HEK293T (cell line): Measurements from ENCODE around the gene ADCY9.

Experiments used
- CTCF ChIA-PET: fragments of 350-600 bp; formaldehyde crosslinking; extraction: SDS; loops from one replicate; lab custom pipeline; 2021; ENCODE audit warnings: antibody characterized with exemption, inconsistent platforms; lab: Yijun Ruan, JAX
- POLR2A ChIA-PET: fragments of 350-600 bp; formaldehyde crosslinking; extraction: SDS; loops from one replicate; lab custom pipeline; 2020; ENCODE audit warnings: antibody characterized with exemption, inconsistent platforms; lab: Yijun Ruan, JAX
- DNase-seq: peaks from one replicate; pipeline ENCODE4 v3.0.0; 2012; ENCODE audit warnings: mixed read lengths; ENCODE audit errors: extremely low spot score
- ARNT ChIP-seq: fragments of 450-650 bp; IDR thresholded peaks from 2 replicates; pipeline ENCODE4 v1.6.1; 2017; ENCODE audit warnings: mild to moderate bottlenecking
- BHLHE40 ChIP-seq: fragments of 450-650 bp; IDR thresholded peaks from 2 replicates; pipeline ENCODE4 v1.6.1; 2016; ENCODE audit warnings: mild to moderate bottlenecking, moderate library complexity, borderline replicate concordance
- CTBP1 ChIP-seq: fragments of 450-650 bp; IDR thresholded peaks from 2 replicates; pipeline ENCODE4 v1.6.1; 2016; ENCODE audit warnings: borderline replicate concordance
- ELF4 ChIP-seq: fragments of 450-650 bp; IDR thresholded peaks from 2 replicates; pipeline ENCODE4 v1.6.1; 2017; ENCODE audit warnings: antibody characterized with exemption
- FOXA1 ChIP-seq: fragments of 450-650 bp; IDR thresholded peaks from 2 replicates; pipeline ENCODE4 v1.6.1; 2016; ENCODE audit warnings: mild to moderate bottlenecking
- FOXK2 ChIP-seq: fragments of 450-650 bp; IDR thresholded peaks from 2 replicates; pipeline ENCODE4 v1.6.1; 2016; ENCODE audit warnings: mild to moderate bottlenecking
- FOXM1 ChIP-seq: fragments of 450-650 bp; IDR thresholded peaks from 2 replicates; pipeline ENCODE4 v1.6.1; 2017; ENCODE audit warnings: mild to moderate bottlenecking, borderline replicate concordance
- HDGF ChIP-seq: fragments of 450-650 bp; IDR thresholded peaks from 2 replicates; pipeline ENCODE4 v1.6.1; 2017; ENCODE audit warnings: antibody characterized with exemption, borderline replicate concordance
- L3MBTL2 ChIP-seq: fragments of 450-650 bp; conservative IDR thresholded peaks from 2 replicates; pipeline ENCODE4 v1.6.1; 2016; ENCODE audit warnings: mild to moderate bottlenecking
- LEF1 ChIP-seq: fragments of 450-650 bp; IDR thresholded peaks from 2 replicates; pipeline ENCODE4 v1.6.1; 2017; ENCODE audit warnings: mild to moderate bottlenecking, borderline replicate concordance
- NFRKB ChIP-seq: fragments of 450-650 bp; IDR thresholded peaks from 2 replicates; pipeline ENCODE4 v1.6.1; 2016; ENCODE audit warnings: mild to moderate bottlenecking, moderate library complexity
- PKNOX1 ChIP-seq: fragments of 450-650 bp; IDR thresholded peaks from 2 replicates; pipeline ENCODE4 v1.6.1; 2016
- SP1 ChIP-seq: fragments of 450-650 bp; IDR thresholded peaks from 2 replicates; pipeline ENCODE4 v1.6.1; 2017
- SUZ12 ChIP-seq: fragments of 450-650 bp; IDR thresholded peaks from 2 replicates; pipeline ENCODE4 v1.6.1; 2016; ENCODE audit warnings: mild to moderate bottlenecking
- TARDBP ChIP-seq: fragments of 450-650 bp; IDR thresholded peaks from 2 replicates; pipeline ENCODE4 v1.6.1; 2016
- ZNF384 ChIP-seq: fragments of 450-650 bp; IDR thresholded peaks from 2 replicates; pipeline ENCODE4 v1.6.1; 2016

The ADCY9 gene

GRCh38 chr16:3922241-3922640, 194.0 kb downstream of the ADCY9 start:
- ChIA-PET CTCF (no interaction called here), POLR2A (no interaction called here)
- TF ChIP-seq ELF4 = no peak
- no peak for TF ChIP-seq BHLHE40
- no peak for TF ChIP-seq NFRKB
- no peak for TF ChIP-seq SP1
- TF ChIP-seq ZNF384 = no peak
- DNase-seq = no peak

- DNase-seq = no peak
- ChIA-PET POLR2A (no interaction called here), CTCF (no interaction called here)
- TF ChIP-seq TARDBP = no peak
- TF ChIP-seq PKNOX1 = no peak
- TF ChIP-seq NFRKB = no peak
- no peak for TF ChIP-seq ELF4
- TF ChIP-seq HDGF = no peak
- TF ChIP-seq BHLHE40 = no peak
- TF ChIP-seq LEF1 = no peak
- TF ChIP-seq SUZ12 = no peak
- no peak for TF ChIP-seq SP1
- TF ChIP-seq FOXA1 = no peak
- no peak for TF ChIP-seq ZNF384
- no peak for TF ChIP-seq L3MBTL2
- TF ChIP-seq CTBP1 = no peak
- no peak for TF ChIP-seq FOXK2
- no peak for TF ChIP-seq FOXM1
- TF ChIP-seq ARNT = no peak
Observed at GRCh38 chr16:3920206-3920605, 196.0 kb downstream of the ADCY9 start.

- TF ChIP-seq SP1 (no peak), ZNF384 (no peak), TARDBP (no peak), BHLHE40 (no peak), CTBP1 (no peak), SUZ12 (no peak), FOXM1 (no peak), NFRKB (no peak), FOXK2 (no peak)
- ChIA-PET CTCF (no interaction called here), POLR2A (no interaction called here)
- DNase-seq = no peak
Observed at GRCh38 chr16:3919413-3919812, 196.8 kb downstream of the ADCY9 start.

- ChIA-PET POLR2A (no interaction called here), CTCF (no interaction called here)
- no peak for TF ChIP-seq PKNOX1
- no peak for TF ChIP-seq FOXM1
- no peak for TF ChIP-seq ZNF384
- no peak for TF ChIP-seq L3MBTL2
- no peak for TF ChIP-seq HDGF
- no peak for TF ChIP-seq ARNT
- no peak for TF ChIP-seq FOXA1
- no peak for TF ChIP-seq LEF1
- no peak for TF ChIP-seq BHLHE40
- no peak for TF ChIP-seq FOXK2
- TF ChIP-seq CTBP1 = no peak
- TF ChIP-seq NFRKB = no peak
- TF ChIP-seq SP1 = no peak
- TF ChIP-seq SUZ12 = no peak
- TF ChIP-seq ELF4 = no peak
- TF ChIP-seq TARDBP = no peak
- no peak for DNase-seq
Observed at GRCh38 chr16:3915426-3916260, 200.6 kb downstream of the ADCY9 start.

GRCh38 chr16:3912897-3913296, 203.3 kb downstream of the ADCY9 start:
- no peak for DNase-seq
- TF ChIP-seq CTBP1 (no peak), TARDBP (no peak), L3MBTL2 (no peak), HDGF (no peak), BHLHE40 (no peak), ELF4 (no peak), SP1 (no peak), PKNOX1 (no peak), NFRKB (no peak), ZNF384 (no peak), LEF1 (no peak)
- CTCF ChIA-PET = no interaction called here
- POLR2A ChIA-PET = no interaction called here
